NB4 (cell line): ENCODE results near the gene CRADD.

ENCODE experiments used
- CTCF ChIP-seq: IDR thresholded peaks from one replicate; pipeline ENCODE4 v1.5.1; 2012; ENCODE audit warnings: low read depth, low read length
- MAX ChIP-seq: IDR thresholded peaks from 2 replicates; pipeline ENCODE4 v1.6.1; 2011; ENCODE audit warnings: low read depth, low read length
- POLR2A ChIP-seq: IDR thresholded peaks from 2 replicates; pipeline ENCODE4 v1.6.1; 2011; ENCODE audit warnings: mild to moderate bottlenecking; ENCODE audit not compliant: insufficient read length; ENCODE audit errors: extremely low read depth

GRCh38 chr12:93773122-93773871 is 96.1 kb downstream of the CRADD start:
- no peak for TF ChIP-seq POLR2A
- TF ChIP-seq CTCF = no peak
- TF ChIP-seq MAX = no peak
